K562 (cell line): ENCODE data around the gene YPEL4. TPM values are rescaled to one million over a fixed set of nuclear protein-coding genes. Genes with fewer than 3 reads are reported as not detected.

ENCODE experiments used
- CCAR2 ChIP-seq: fragments of 200-400 bp; formaldehyde crosslinking; IDR thresholded peaks from 2 replicates; pipeline ENCODE4 v1.6.1; 2017; ENCODE audit warnings: mild to moderate bottlenecking, low read depth, low read length
- ESRRA ChIP-seq: fragments of 450-650 bp; IDR thresholded peaks from 2 replicates; pipeline ENCODE4 v1.6.1; 2014; ENCODE audit warnings: low read depth, mild to moderate bottlenecking, moderate library complexity, borderline replicate concordance
- ETS1 ChIP-seq: conservative IDR thresholded peaks from 2 replicates; pipeline ENCODE4 v1.6.1; 2011; ENCODE audit warnings: low read depth, mild to moderate bottlenecking, low read length; ENCODE audit not compliant: control insufficient read depth
- ETS2 ChIP-seq: IDR thresholded peaks from 2 replicates; pipeline ENCODE4 v1.6.1; 2016; ENCODE audit warnings: borderline replicate concordance, missing genetic modification characterization, mild to moderate bottlenecking, moderate library complexity, missing compliant biosample characterization; ENCODE audit not compliant: poor library complexity, severe bottlenecking
- FOSL1 ChIP-seq: fragments of 200-800 bp; sonication (Bioruptor generic); conservative IDR thresholded peaks from 2 replicates; pipeline ENCODE4 v1.6.1; 2016; ENCODE audit warnings: missing genetic modification characterization, missing compliant biosample characterization
- GTF2E2 ChIP-seq: fragments of 200-800 bp; sonication (Bioruptor generic); IDR thresholded peaks from 2 replicates; pipeline ENCODE4 v1.6.1; 2016; ENCODE audit warnings: missing genetic modification characterization, missing compliant biosample characterization
- HCFC1 ChIP-seq: IDR thresholded peaks from 2 replicates; pipeline ENCODE4 v1.6.1; 2012; ENCODE audit warnings: low read depth, low read length, improper control_type of control experiment
- HDAC8 ChIP-seq: fragments of 450-650 bp; IDR thresholded peaks from 2 replicates; pipeline ENCODE4 v1.6.1; 2016; ENCODE audit warnings: mild to moderate bottlenecking, missing genetic modification characterization, moderate library complexity, missing compliant biosample characterization
- HNRNPK ChIP-seq: fragments of 200-400 bp; formaldehyde crosslinking; IDR thresholded peaks from one replicate; pipeline ENCODE4 v1.6.1; 2018; ENCODE audit warnings: mild to moderate bottlenecking, low read depth, low read length; ENCODE audit not compliant: poor library complexity, severe bottlenecking
- HNRNPUL1 ChIP-seq: fragments of 200-400 bp; formaldehyde crosslinking; IDR thresholded peaks from 2 replicates; pipeline ENCODE4 v1.6.1; 2017; ENCODE audit warnings: low read length
- MTF1 ChIP-seq: fragments of 250-450 bp; sonication (Bioruptor Pico); IDR thresholded peaks from 2 replicates; pipeline ENCODE4 v1.9.0; 2021; ENCODE audit warnings: moderate library complexity, mild to moderate bottlenecking, inconsistent platforms, borderline replicate concordance
- MYNN ChIP-seq, 2 experiments: sonication (generic); formaldehyde crosslinking in 1 of 2; IDR thresholded peaks; 2 replicates each; pipeline versions ENCODE4 v1.5.0 to v1.6.1; 2016 to 2020; ENCODE audit warnings: antibody characterized with exemption in 1 of 2, missing genetic modification reagents in 1 of 2
- NFXL1 ChIP-seq: fragments of 450-650 bp; formaldehyde crosslinking; IDR thresholded peaks from 2 replicates; pipeline ENCODE4 v1.4.0; 2021; ENCODE audit warnings: mild to moderate bottlenecking
- SAFB ChIP-seq: fragments of 200-400 bp; formaldehyde crosslinking; IDR thresholded peaks from 2 replicates; pipeline ENCODE4 v1.6.1; 2017; ENCODE audit warnings: low read depth, low read length, borderline replicate concordance
- SRSF7 ChIP-seq: fragments of 200-400 bp; formaldehyde crosslinking; optimal IDR thresholded peaks from 2 replicates; pipeline ENCODE3; 2017; ENCODE audit warnings: mild to moderate bottlenecking, low read depth, low read length
- YY1 ChIP-seq, 3 experiments: IDR thresholded peaks; 2 replicates each; pipeline ENCODE4 v1.6.1; 2011; ENCODE audit warnings: low read length in 2 of 3, mild to moderate bottlenecking in 2 of 3, moderate library complexity in 2 of 3, borderline replicate concordance in 1 of 3, control low read depth in 1 of 3, low read depth in 1 of 3; ENCODE audit not compliant: insufficient read depth in 3 of 3, insufficient replicate concordance in 2 of 3, control insufficient read depth in 1 of 3, insufficient read length in 1 of 3; ENCODE audit errors: extremely low read depth in 1 of 3
- ZKSCAN3 ChIP-seq: fragments of 250-450 bp; sonication (Bioruptor Pico); IDR thresholded peaks from 2 replicates; pipeline ENCODE4 v1.4.0; 2020
- ZNF134 ChIP-seq: fragments of 250-450 bp; sonication (Bioruptor Pico); conservative IDR thresholded peaks from 2 replicates; pipeline ENCODE4 v1.4.0; 2020
- ZNF431 ChIP-seq: sonication (generic); formaldehyde crosslinking; IDR thresholded peaks from 2 replicates; pipeline ENCODE4 v1.8.0; 2022; ENCODE audit warnings: mild to moderate bottlenecking, missing genetic modification reagents
- ZNF589 ChIP-seq: fragments of 200-800 bp; sonication (Bioruptor generic); IDR thresholded peaks from 2 replicates; pipeline ENCODE4 v1.6.1; 2016; ENCODE audit warnings: low read depth, missing genetic modification characterization, missing compliant biosample characterization
- ZNF717 ChIP-seq: fragments of 250-450 bp; sonication (Bioruptor Pico); IDR thresholded peaks from 2 replicates; pipeline ENCODE4 v1.5.0; 2021
- ZNF764 ChIP-seq: fragments of 250-450 bp; sonication (Bioruptor Pico); IDR thresholded peaks from 2 replicates; pipeline ENCODE4 v1.4.0; 2020; ENCODE audit warnings: low read depth, mild to moderate bottlenecking, moderate library complexity
- polyA plus RNA-seq, 8 experiments: library from polyadenylated mRNA; depleted of rRNA in 4 of 8; stranded (reverse) in 5 of 8; unstranded in 3 of 8; fragments of >200 nt; fragmentation: Nextera tagmentation in 2 of 8; fragmentation: Illumina TruSeq in 1 of 8; extraction: Ambion mirVana in 2 of 8; extraction: Trizol in 1 of 8; gene quantifications; 2 replicates each; pipeline versions ENCODE4 v1.2.1 to v1.2.3, GENCODE V29; 2011 to 2014; ENCODE audit warnings: inconsistent platforms in 1 of 8, missing spikeins in 1 of 8
- total RNA-seq, 7 experiments: library from RNA; depleted of rRNA in 6 of 7; stranded (reverse); fragments of >200 nt in 6 of 7; fragmentation: Illumina TruSeq in 2 of 7; extraction: Trizol in 2 of 7; gene quantifications; 2 replicates each; pipeline versions ENCODE4 v1.2.1 to v1.2.3, GENCODE V29; 2011 to 2021; ENCODE audit warnings: low replicate concordance in 1 of 7
- TF ChIP-seq, protein P1 (sequence below): fragments of 150-350 bp; IDR thresholded peaks from 2 replicates; pipeline ENCODE4 v1.6.1; 2014; ENCODE audit warnings: low read depth, mild to moderate bottlenecking, low read length, borderline replicate concordance

Gene YPEL4
- total and polyA plus RNA-seq, 9 of the 15 experiments (the other 6 are each of a cell fraction or from before 2014, with no cell fraction given), result 0.07 to 1.4 (median 0.40) TPM; not detected in 2

DNA sequence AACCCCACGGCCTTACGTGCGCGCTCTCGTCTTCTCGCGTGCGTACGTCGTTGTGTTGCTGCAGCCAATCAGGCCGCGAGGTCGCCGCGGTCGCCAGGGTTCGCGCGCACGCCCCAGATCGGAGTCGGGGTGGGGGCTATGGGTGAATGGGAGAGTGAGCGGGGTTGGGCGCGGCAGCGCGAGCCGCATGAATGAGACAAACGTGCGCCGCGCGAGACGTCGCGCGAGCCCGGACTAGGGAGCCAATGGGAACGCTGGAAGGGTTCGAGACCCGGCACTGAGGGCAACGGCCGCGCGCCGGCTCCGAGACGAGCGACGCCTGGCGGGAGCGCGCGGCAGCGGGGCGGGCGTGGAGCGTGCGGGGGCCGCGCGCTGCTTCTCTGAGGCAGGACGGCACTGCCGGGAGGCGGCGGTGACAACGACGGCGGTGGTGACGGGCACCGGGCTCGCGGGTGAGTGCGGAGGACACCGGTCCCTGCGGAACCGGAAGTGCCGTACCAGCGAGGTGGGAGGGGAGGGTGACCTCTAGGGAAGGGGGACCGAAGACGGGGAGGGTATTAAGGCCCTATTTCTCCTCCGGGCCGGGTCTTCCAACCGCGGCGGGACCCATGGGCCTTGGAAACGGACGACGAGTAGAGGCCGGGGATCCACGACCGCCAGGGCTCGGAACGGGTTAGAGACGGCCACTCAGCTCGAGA lies 18.2 kb upstream of the YPEL4 start, which contains the start of gene ZDHHC5 (continued):
- TF ChIP-seq ETS1 (peak; percentile 75; the same call in 1 of the 2 replicates), HNRNPK (no peak), MTF1 (CRISPR knock-in tag) (no peak), MYNN (IDR thresholded peaks at IDR 0.05) (no peak), MYNN (CRISPR knock-in tag; IDR thresholded peaks at IDR 0.05) (no peak), GTF2E2 (tag) (peak; percentile 55; the same call in 1 of the 2 replicates), FOSL1 (peak; percentile 18), HDAC8 (tag) (peak; percentile 91; the same call in 1 of the 2 replicates), ZNF717 (CRISPR knock-in tag) (no peak), CCAR2 (no peak), SRSF7 (no peak), ETS2 (no peak), YY1 (IDR thresholded peaks at IDR 0.05; ENCODE audit: borderline replicate concordance in 1 of 3, control insufficient read depth in 1 of 3, extremely low read depth in 1 of 3, insufficient read depth in 3 of 3, insufficient read length in 1 of 3, insufficient replicate concordance in 2 of 3, low read depth in 1 of 3, low read length in 2 of 3) (peak in 2 of 3 experiments; percentile 67 to 72), ESRRA (peak; percentile 90), ZNF431 (0 out of 2 replicates have a peak, but pooled peaks have one; percentile 56), ZNF764 (CRISPR knock-in tag) (0 out of 2 replicates have a peak, but pooled peaks have one; percentile 57), SAFB (peak; percentile 33; the same call in 1 of the 2 replicates), ZKSCAN3 (CRISPR knock-in tag) (no peak), ZNF134 (CRISPR knock-in tag) (no peak), HCFC1 (peak; percentile 65; the same call in 1 of the 2 replicates), NFXL1 (CRISPR knock-in tag) (no peak), HNRNPUL1 (no peak), ZNF589 (peak; percentile 90)
- TF ChIP-seq, protein P1, sequence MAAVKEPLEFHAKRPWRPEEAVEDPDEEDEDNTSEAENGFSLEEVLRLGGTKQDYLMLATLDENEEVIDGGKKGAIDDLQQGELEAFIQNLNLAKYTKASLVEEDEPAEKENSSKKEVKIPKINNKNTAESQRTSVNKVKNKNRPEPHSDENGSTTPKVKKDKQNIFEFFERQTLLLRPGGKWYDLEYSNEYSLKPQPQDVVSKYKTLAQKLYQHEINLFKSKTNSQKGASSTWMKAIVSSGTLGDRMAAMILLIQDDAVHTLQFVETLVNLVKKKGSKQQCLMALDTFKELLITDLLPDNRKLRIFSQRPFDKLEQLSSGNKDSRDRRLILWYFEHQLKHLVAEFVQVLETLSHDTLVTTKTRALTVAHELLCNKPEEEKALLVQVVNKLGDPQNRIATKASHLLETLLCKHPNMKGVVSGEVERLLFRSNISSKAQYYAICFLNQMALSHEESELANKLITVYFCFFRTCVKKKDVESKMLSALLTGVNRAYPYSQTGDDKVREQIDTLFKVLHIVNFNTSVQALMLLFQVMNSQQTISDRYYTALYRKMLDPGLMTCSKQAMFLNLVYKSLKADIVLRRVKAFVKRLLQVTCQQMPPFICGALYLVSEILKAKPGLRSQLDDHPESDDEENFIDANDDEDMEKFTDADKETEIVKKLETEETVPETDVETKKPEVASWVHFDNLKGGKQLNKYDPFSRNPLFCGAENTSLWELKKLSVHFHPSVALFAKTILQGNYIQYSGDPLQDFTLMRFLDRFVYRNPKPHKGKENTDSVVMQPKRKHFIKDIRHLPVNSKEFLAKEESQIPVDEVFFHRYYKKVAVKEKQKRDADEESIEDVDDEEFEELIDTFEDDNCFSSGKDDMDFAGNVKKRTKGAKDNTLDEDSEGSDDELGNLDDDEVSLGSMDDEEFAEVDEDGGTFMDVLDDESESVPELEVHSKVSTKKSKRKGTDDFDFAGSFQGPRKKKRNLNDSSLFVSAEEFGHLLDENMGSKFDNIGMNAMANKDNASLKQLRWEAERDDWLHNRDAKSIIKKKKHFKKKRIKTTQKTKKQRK, result no peak
